Natural killer cell (primary cell): ENCODE data around the gene CCDC186. TPM values are rescaled to one million over a fixed set of nuclear protein-coding genes. Genes with fewer than 3 reads are reported as not detected.

ENCODE experiments used
- ATAC-seq, 3 donors: fragments of 150-1000 bp in 2 of 3; fragments of 200-7000 bp in 1 of 3; cut with Tn5 transposase; 1 replicate in 1 of 3; 2 replicates in 2 of 3; pipeline ENCODE4 v1.10.0; 2021; ENCODE audit warnings: mild to moderate bottlenecking in 2 of 3, moderate library complexity in 2 of 3
- DNase-seq, 2 donors: peaks; one replicate each; pipeline versions ENCODE4 v3.0.0 to v3.0.0-alpha.2; 2013 to 2021; ENCODE audit warnings: mixed read lengths in 1 of 2
- H3K27ac ChIP-seq: one replicate; pipeline ENCODE4 v1.5.1; 2013; ENCODE audit warnings: mild to moderate bottlenecking, low read length
- H3K27me3 ChIP-seq: one replicate; pipeline ENCODE4 v1.6.1; 2013; ENCODE audit warnings: low read length; ENCODE audit not compliant: control insufficient read depth, insufficient read depth
- H3K36me3 ChIP-seq: one replicate; pipeline ENCODE4 v1.6.1; 2013; ENCODE audit warnings: low read length; ENCODE audit not compliant: control insufficient read depth, insufficient read depth
- H3K4me1 ChIP-seq: one replicate; pipeline ENCODE4 v1.6.1; 2013; ENCODE audit warnings: low read length; ENCODE audit not compliant: control insufficient read depth, insufficient read depth
- H3K4me3 ChIP-seq: one replicate; pipeline ENCODE4 v1.5.1; 2013; ENCODE audit warnings: low read length
- H3K9me3 ChIP-seq: one replicate; pipeline ENCODE4 v1.6.1; 2013; ENCODE audit warnings: low read length; ENCODE audit not compliant: control insufficient read depth, insufficient read depth
- H3K27ac Mint-ChIP-seq, 2 donors: one replicate each; pipeline ENCODE4 v1.8.0; 2022; ENCODE audit warnings: mild to moderate bottlenecking in 2 of 2, mixed read lengths in 2 of 2, moderate library complexity in 1 of 2
- H3K27me3 Mint-ChIP-seq, 2 donors: one replicate each; pipeline ENCODE4 v1.8.0; 2022; ENCODE audit warnings: low read depth in 2 of 2, mixed read lengths in 2 of 2
- H3K36me3 Mint-ChIP-seq: one replicate; pipeline ENCODE4 v1.8.0; 2022; ENCODE audit warnings: mixed read lengths
- H3K4me1 Mint-ChIP-seq, 2 donors: one replicate each; pipeline ENCODE4 v1.8.0; 2022; ENCODE audit warnings: mixed read lengths in 2 of 2
- H3K4me3 Mint-ChIP-seq: one replicate; pipeline ENCODE4 v1.8.0; 2022; ENCODE audit warnings: mild to moderate bottlenecking, moderate library complexity, mixed read lengths
- H3K9me3 Mint-ChIP-seq, 2 donors: one replicate each; pipeline ENCODE4 v1.8.0; 2022; ENCODE audit warnings: mixed read lengths in 2 of 2
- CTCF ChIP-seq: fragments of 200-600 bp; IDR thresholded peaks from one replicate; pipeline ENCODE4 v1.8.0; 2022; ENCODE audit warnings: antibody characterized with exemption
- WGBS: methylation state at CpG from one replicate; pipeline ENCODE4 v1.1.7; 2013; ENCODE audit warnings: missing lambda C conversion rate; ENCODE audit not compliant: insufficient coverage; 5-methylcytosine and 5-hydroxymethylcytosine counted together
- intact Hi-C: fragments of 100-400 bp; cut with micrococcal nuclease; formaldehyde crosslinking; loops from one replicate; pipeline ENCODE4 v1.14.2; 2022
- total RNA-seq, 4 donors: library from RNA; stranded (reverse); fragments of 120-200 nt in 1 of 4; gene quantifications; one replicate each; pipeline versions ENCODE4 v1.2.3 to v1.2.4, GENCODE V29; 2013 to 2022

CCDC186 gene
- total RNA-seq, 3 donors from 2014 or later (not counting 1 experiment from before 2014, with no cell fraction given): 51.1 to 66.9 (median 54.0) TPM

- H3K36me3 ChIP-seq: no peaks in the 10 kb centered on the region
- Mint-ChIP-seq H3K4me3 (peak overlapping the region; percentile 72), H3K9me3 (no peaks in the 10 kb centered on the region), H3K27ac (peak overlapping the region in 1 of 2 donors; percentile 84), H3K36me3 (no peaks in the 10 kb centered on the region), H3K27me3 (no peaks in the 10 kb centered on the region), H3K4me1 (peaks cover 24 to 43% of the 10 kb centered on the region in 2 donors)
- no peaks in the 10 kb centered on the region for H3K27me3 ChIP-seq
- H3K9me3 ChIP-seq: no peaks in the 10 kb centered on the region
- intact Hi-C loops: no loop called here
- WGBS: 26% methylated on average over 12 of the region's 14 CpGs
- no peak overlapping the region for H3K4me3 ChIP-seq
- H3K4me1 ChIP-seq: peaks cover 20% of the 10 kb centered on the region
- H3K27ac ChIP-seq: peak overlapping the region; percentile 11
- peak in 1 of 2 donors; percentile 55 for DNase-seq
- no peak for TF ChIP-seq CTCF
- ATAC-seq: peak; percentile 70 to 82 (median 78)
Measured at GRCh38 chr10:114073395-114074186, 100.4 kb downstream of the CCDC186 start.

- TF ChIP-seq CTCF: no peak
- H3K27ac ChIP-seq: peak overlapping the region; percentile 37
- H3K27me3 ChIP-seq: no peaks in the 10 kb centered on the region
- no peak for DNase-seq
- no peaks in the 10 kb centered on the region for H3K36me3 Mint-ChIP-seq
- H3K4me1 ChIP-seq: peaks cover 14% of the 10 kb centered on the region
- no peaks in the 10 kb centered on the region for H3K9me3 ChIP-seq
- no peak for ATAC-seq
- H3K27me3 Mint-ChIP-seq: peaks cover 0 to 2% of the 10 kb centered on the region in 2 donors
- intact Hi-C loops: no loop called here
- H3K36me3 ChIP-seq: no peaks in the 10 kb centered on the region
- H3K4me3 Mint-ChIP-seq: no peak overlapping the region
- peaks cover 20 to 27% of the 10 kb centered on the region in 2 donors for H3K4me1 Mint-ChIP-seq
- H3K9me3 Mint-ChIP-seq: no peaks in the 10 kb centered on the region
- no peak overlapping the region for H3K4me3 ChIP-seq
- peak overlapping the region in 1 of 2 donors; percentile 84 for H3K27ac Mint-ChIP-seq
- 57% methylated on average over 4 of the region's 4 CpGs for whole genome bisulfite sequencing
Measured at GRCh38 chr10:114071178-114071577, 102.8 kb downstream of the CCDC186 start.

Other genes starting within 250 kb of the CCDC186 start
- 1 to 10 TPM in 2 of 3 donors, under 1 TPM in 1; 0.12 to 2.9 (median 2.1) TPM for gene ADRB1, start 130.3 kb downstream of the CCDC186 start, total RNA-seq
- gene TDRD1, start 5.2 kb upstream of the CCDC186 start, total RNA-seq: under 1 TPM; 0.08 to 0.33 (median 0.09) TPM
- not detected for gene VWA2, start 65.1 kb upstream of the CCDC186 start, total RNA-seq
- gene AFAP1L2, start 230.3 kb upstream of the CCDC186 start, total RNA-seq: 1 to 10 TPM in 2 of 3 donors, under 1 TPM in 1; 0.66 to 2.8 (median 1.3) TPM